ENCODE measurements around the gene UTP25. TPM values are rescaled to one million over a fixed set of nuclear protein-coding genes. Genes with fewer than 3 reads are reported as not detected.
"Not testable (repeated sequence)": the region's sequence is repeated elsewhere in the genome, so short reads cannot be mapped to it uniquely, and the experiment has no call there.

UTP25 gene, protein sequence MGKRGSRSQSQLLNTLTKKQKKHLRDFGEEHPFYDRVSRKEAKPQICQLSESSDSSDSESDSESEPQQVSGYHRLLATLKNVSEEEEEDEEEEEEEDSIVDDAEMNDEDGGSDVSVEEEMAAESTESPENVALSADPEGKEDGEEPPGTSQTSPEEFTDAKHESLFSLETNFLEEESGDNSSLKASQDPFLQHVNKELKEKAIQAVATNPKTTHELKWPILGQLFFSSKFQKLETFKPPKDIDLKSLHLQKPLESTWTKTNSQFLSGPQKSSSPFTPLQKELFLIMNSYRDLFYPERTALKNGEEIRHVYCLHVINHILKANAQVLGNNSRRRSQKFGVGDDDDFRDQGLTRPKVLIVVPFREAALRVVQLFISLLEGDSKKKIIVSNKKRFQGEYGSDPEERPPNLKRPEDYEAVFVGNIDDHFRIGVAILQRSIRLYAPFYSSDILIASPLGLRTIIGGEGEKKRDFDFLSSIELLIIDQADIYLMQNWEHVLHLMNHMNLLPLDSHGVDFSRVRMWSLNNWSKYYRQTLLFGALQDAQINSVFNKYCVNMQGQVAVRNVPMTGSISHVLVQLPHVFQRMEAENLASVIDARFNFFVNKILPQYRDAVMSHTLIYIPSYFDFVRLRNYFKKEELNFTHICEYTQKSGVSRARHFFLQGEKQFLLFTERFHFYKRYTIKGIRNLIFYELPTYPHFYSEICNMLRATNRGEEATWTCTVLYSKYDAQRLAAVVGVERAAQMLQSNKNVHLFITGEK
- 7.7 TPM for total RNA-seq

DNA sequence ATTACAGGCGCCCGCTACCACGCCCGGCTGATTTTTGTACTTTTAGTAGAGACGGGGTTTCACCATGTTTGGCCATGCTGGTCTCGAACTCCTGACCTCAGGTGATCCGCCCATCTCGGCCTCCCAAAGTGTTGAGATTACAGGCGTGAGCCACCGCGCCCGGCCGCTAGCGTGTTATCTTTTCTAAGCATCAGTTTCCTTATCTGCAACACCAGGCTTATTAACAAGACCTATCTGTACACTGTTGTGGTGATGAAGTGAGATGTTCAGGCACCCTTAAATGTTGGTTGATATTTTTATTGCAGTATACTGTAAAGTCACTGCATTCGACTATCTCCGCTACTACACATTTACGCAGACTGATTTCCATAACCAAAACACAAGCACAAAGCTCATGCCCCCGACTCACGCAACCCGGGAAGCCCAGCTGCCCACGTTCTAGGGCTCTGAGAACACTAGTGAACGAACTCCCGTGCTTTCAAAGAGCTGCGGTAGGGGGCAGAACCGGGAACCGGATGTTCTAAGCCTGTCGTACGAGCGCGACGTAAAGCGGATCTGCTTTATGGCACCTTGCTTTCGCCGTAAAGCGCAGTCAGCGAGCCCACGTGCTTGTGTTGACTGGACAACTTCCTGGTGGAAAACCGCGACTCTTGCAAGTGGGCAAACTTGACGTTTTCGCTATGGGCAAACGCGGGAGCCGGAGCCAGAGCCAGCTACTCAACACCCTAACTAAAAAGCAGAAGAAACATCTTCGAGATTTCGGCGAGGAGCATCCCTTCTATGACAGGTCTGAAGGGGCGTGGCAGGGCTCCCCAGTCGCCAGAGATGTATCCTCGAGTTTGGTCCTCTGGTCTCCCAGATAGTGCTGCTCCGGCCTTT lies at the start of gene UTP25:
TSS of gene UTP25 (plus strand) at position 589 of the 879 bp plus-strand sequence. CDS start at position 681, 92 bp downstream.
- intact Hi-C loops (cut with DNase I): no loop called here
- DNase-seq (ENCODE audit: low spot score) (peak; percentile 95), ATAC-seq (peak; percentile 96)

GRCh38 chr1:209778102-209778501 lies 49.7 kb upstream of the UTP25 start:
- no peak for DNase-seq (ENCODE audit: low spot score)
- intact Hi-C loops (cut with DNase I): no loop called here
- no peak for ATAC-seq

GRCh38 chr1:209780268-209780667 lies 47.5 kb upstream of the UTP25 start:
- ATAC-seq: no peak
- no peak for DNase-seq (ENCODE audit: low spot score)
- intact Hi-C loops (cut with DNase I): no loop called here

GRCh38 chr1:209783386-209783785 lies 44.4 kb upstream of the UTP25 start:
- intact Hi-C loops (cut with DNase I): no loop called here
- ATAC-seq: no peak

GRCh38 chr1:209784265-209785169 lies 43.3 kb upstream of the UTP25 start, which contains the start of gene C1orf74:
Gene C1orf74, minus strand, starts transcription at chr1:209784559. Its CDS starts 925 bp downstream, at chr1:209783634.
- peak; percentile 100 for DNase-seq (ENCODE audit: low spot score)
- intact Hi-C loops (cut with DNase I): no loop called here

More at GRCh38 chr1:209783386-209783785, 44.4 kb upstream of the UTP25 start:
- DNase-seq (ENCODE audit: low spot score): no peak

GRCh38 chr1:209785592-209785991 lies 42.2 kb upstream of the UTP25 start:
- ATAC-seq: no peak
- intact Hi-C loops (cut with DNase I): no loop called here
- DNase-seq (ENCODE audit: low spot score): no peak

More at GRCh38 chr1:209784265-209785169, 43.3 kb upstream of the UTP25 start, which contains the start of gene C1orf74:
- peak; percentile 100 for ATAC-seq

- intact Hi-C loops (cut with DNase I): no loop called here
- DNase-seq (ENCODE audit: low spot score) (no peak), ATAC-seq (no peak)
Measured at GRCh38 chr1:209786146-209786545, 41.6 kb upstream of the UTP25 start.

GRCh38 chr1:209787551-209787950 lies 40.2 kb upstream of the UTP25 start:
- ATAC-seq (no peak), DNase-seq (ENCODE audit: low spot score) (no peak)
- intact Hi-C loops (cut with DNase I): no loop called here

DNA sequence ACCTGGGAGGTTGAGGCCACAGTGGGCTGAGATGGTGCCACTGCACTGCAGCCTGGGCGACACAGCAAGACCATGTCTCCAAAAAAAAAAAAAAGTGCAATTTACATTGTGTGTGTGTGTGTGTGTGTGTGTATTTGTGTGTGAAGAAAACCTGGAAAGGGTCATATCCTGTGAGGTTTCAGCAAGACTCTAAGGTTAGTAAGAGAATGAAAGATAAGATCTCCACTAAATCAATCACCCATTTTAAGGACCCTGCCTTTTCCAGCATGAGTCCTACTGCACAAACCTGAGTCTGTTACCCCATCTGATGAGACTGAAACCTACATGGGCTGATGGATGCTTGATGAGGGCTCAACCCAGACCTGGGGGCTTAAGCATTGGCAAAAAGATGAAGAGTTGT lies 38.5 kb upstream of the UTP25 start:
- intact Hi-C loops (cut with DNase I): no loop called here
- no peak for DNase-seq (ENCODE audit: low spot score)
- ATAC-seq: no peak

DNA sequence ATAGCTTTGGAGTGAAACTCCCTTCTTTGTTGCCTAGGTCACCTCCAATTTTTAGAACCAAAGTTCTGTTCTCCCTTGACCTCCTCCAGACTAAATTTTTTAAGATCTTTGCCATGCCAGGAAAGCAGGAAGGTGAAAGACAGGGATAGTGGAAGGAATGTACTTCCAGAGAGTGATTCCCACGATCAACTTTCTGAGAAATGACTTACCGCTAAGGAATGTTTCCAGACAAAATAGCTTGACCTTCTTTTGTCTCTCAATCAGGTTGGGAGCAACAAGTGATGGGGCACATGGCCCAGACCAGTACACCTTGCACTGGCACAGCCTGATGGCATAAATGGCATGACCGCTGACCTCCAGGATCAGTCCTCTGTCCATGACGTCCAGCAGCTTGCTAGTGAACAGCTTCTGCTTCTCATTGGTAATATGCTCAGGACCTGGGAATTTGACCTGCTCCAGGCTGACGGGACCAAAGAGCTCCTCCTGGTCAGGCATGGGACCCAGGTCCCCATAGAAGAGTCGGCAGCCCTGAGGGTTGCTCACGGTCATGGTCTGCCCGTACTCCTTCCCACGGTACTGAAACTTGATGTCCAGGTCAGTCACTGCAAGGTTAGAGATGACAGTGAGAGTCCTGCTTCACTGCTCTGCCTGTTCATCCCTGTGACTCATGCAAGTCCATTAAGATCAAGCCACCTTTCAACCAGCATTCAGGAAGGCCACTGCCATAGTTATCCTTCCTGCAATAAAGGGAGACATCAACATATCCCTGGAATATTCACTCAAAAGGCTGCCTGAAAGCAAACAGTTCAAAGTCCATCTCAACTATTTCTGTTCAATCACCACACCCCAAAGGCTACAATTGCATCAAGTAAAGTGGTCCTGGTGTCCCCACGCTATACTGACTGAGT lies 37.2 kb upstream of the UTP25 start:
- intact Hi-C loops (cut with DNase I): no loop called here
- no peak for DNase-seq (ENCODE audit: low spot score)
- no peak for ATAC-seq

GRCh38 chr1:209791920-209792319 lies 35.9 kb upstream of the UTP25 start:
- DNase-seq (ENCODE audit: low spot score): no peak
- ATAC-seq: no peak
- intact Hi-C loops (cut with DNase I): no loop called here

DNA sequence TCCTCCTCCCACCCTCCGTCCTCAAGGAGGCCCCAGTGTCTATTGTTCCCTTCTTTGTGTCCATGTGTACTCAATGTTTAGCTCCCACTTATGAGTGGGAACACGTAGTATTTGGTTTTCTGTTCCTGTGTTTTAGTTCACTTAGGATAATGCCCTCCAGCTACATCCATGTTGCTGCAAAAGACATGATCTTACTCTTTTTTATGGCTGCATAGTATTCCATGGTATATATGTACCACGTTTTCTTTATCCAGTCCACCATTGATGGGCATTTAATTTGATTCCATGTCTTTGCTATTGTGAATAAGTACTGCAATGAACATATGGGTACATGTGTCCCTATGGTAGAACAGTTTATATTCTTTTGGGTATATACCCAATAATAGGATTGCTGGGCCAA lies 34.1 kb upstream of the UTP25 start:
- ATAC-seq; DNase-seq (ENCODE audit: low spot score); intact Hi-C loops (cut with DNase I): not testable (repeated sequence)

GRCh38 chr1:209797978-209798639 lies 29.7 kb upstream of the UTP25 start:
- intact Hi-C loops (cut with DNase I): no loop called here
- no peak for ATAC-seq
- DNase-seq (ENCODE audit: low spot score): no peak

DNA sequence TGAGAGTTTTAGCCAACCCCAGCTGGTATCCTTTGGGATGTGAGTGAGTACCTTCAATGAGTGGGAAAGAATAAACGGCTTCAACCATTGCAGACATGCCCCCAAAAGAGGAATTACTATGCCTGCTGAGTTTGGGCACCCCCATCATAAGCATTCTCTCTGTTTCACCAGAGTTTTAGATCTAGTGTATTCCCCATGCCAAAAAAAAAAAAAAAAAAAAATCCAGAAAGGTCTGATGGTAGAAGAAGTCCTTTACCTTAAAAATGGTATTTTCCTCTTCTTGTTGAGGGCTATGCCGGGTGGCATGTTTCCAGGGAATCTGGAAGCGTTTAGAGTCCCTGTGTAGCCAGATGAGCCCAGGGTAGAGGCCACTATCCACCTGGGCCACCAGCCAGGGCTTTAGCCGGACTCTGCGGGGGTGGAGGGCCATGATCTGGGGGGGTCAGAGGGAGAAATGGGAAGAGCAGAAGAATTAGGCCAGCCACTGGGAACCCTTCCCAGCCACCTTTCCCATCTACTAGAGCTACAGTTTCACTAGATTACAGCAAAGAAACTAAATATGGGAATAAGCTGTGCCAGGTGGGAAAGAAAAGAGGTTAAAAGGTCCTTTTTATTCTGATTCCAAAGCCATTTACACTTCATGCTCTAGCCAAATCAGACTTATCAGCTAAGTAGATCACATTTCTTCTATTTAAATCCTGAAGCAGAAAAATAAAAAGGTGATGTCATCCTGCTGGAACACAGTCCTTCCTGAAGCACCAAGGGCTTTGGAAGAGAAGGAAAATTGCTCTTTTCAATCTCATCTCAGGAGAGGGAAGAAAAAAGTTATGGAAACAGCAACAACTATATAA lies 26.6 kb upstream of the UTP25 start:
- DNase-seq (ENCODE audit: low spot score) (peak; percentile 82), ATAC-seq (peak; percentile 94)
- intact Hi-C loops (cut with DNase I): no loop called here

DNA sequence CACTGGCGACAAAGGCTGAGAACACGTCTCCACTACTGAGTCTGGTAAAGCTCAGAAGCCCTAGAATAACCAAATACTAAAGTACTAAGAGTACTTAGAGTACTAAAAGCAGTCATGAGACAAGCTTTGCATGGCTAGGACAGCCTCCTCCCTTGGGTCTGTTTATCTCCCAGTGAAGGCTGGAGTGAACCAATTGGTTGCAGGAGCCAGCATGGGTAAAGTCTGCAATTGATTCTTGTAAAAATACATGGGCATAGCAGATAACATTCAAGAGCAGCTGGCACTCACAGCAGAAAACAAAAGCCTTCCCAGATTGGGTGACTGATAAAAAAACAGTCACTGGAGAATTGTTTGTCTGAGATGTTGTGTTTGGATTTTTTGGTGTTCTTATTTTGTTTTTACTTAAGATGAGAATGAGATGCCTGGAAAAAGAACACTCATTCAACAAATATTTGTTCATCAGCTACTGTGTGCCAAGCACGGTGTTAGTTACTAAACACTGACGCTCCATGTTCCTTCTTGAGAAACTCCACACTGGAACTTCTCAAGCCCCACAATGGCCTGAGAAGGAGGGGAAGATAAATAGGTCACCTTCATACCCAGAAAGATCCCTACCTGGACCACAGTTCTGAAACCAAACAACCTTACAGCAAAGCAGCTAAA lies 25.5 kb upstream of the UTP25 start:
- ATAC-seq: no peak
- no peak for DNase-seq (ENCODE audit: low spot score)
- intact Hi-C loops (cut with DNase I): no loop called here
